ENCODE measurements around the gene AFAP1.

AFAP1 gene

GRCh38 chr4:7723625-7724024 is 216.0 kb downstream of the AFAP1 start:
- FAIRE-seq (no peak), DNase-seq (ENCODE audit: insufficient read length, low spot score) (no peak)
- no peak for TF ChIP-seq POLR2A (IDR thresholded peaks at IDR 0.05; ENCODE audit: low read depth, low read length)

- DNase-seq (ENCODE audit: insufficient read length, low spot score) (no peak), FAIRE-seq (no peak)
- no peak for TF ChIP-seq POLR2A (IDR thresholded peaks at IDR 0.05; ENCODE audit: low read depth, low read length)
These were observed 216.8 kb downstream of the AFAP1 start for GRCh38 chr4:7722766-7723387.

- no peak for TF ChIP-seq POLR2A (IDR thresholded peaks at IDR 0.05; ENCODE audit: low read depth, low read length)
- no peak for DNase-seq (ENCODE audit: insufficient read length, low spot score)
- no peak for FAIRE-seq
These were observed 217.6 kb downstream of the AFAP1 start for GRCh38 chr4:7721984-7722551.

GRCh38 chr4:7719354-7720174 is 220.1 kb downstream of the AFAP1 start:
- peak; percentile 61 for DNase-seq (ENCODE audit: insufficient read length, low spot score)
- TF ChIP-seq POLR2A (IDR thresholded peaks at IDR 0.05; ENCODE audit: low read depth, low read length): no peak
- no peak for FAIRE-seq

- TF ChIP-seq POLR2A (IDR thresholded peaks at IDR 0.05; ENCODE audit: low read depth, low read length): no peak
- DNase-seq (ENCODE audit: insufficient read length, low spot score) (no peak), FAIRE-seq (no peak)
These were observed 221.6 kb downstream of the AFAP1 start for GRCh38 chr4:7717946-7718490.

GRCh38 chr4:7717161-7717560 is 222.5 kb downstream of the AFAP1 start:
- no peak for FAIRE-seq
- no peak for TF ChIP-seq POLR2A (IDR thresholded peaks at IDR 0.05; ENCODE audit: low read depth, low read length)

GRCh38 chr4:7716010-7716721 is 223.5 kb downstream of the AFAP1 start:
- DNase-seq (ENCODE audit: insufficient read length, low spot score) (no peak), FAIRE-seq (no peak)
- TF ChIP-seq POLR2A (IDR thresholded peaks at IDR 0.05; ENCODE audit: low read depth, low read length): no peak

More at GRCh38 chr4:7717161-7717560, 222.5 kb downstream of the AFAP1 start:
- no peak for DNase-seq (ENCODE audit: insufficient read length, low spot score)

- TF ChIP-seq POLR2A (IDR thresholded peaks at IDR 0.05; ENCODE audit: low read depth, low read length): no peak
These were observed 224.2 kb downstream of the AFAP1 start for GRCh38 chr4:7715271-7716009.

GRCh38 chr4:7714738-7715137 is 224.9 kb downstream of the AFAP1 start:
- no peak for TF ChIP-seq POLR2A (IDR thresholded peaks at IDR 0.05; ENCODE audit: low read depth, low read length)
- no peak for FAIRE-seq

More at GRCh38 chr4:7715271-7716009, 224.2 kb downstream of the AFAP1 start:
- FAIRE-seq: no peak
- no peak for DNase-seq (ENCODE audit: insufficient read length, low spot score)

GRCh38 chr4:7714176-7714575 is 225.5 kb downstream of the AFAP1 start:
- FAIRE-seq: no peak
- DNase-seq (ENCODE audit: insufficient read length, low spot score): no peak
- TF ChIP-seq POLR2A (IDR thresholded peaks at IDR 0.05; ENCODE audit: low read depth, low read length): no peak

More at GRCh38 chr4:7714738-7715137, 224.9 kb downstream of the AFAP1 start:
- DNase-seq (ENCODE audit: insufficient read length, low spot score): no peak

- no peak for FAIRE-seq
- TF ChIP-seq POLR2A (IDR thresholded peaks at IDR 0.05; ENCODE audit: low read depth, low read length): no peak
These were observed 225.9 kb downstream of the AFAP1 start for GRCh38 chr4:7713757-7714156.

GRCh38 chr4:7712021-7712671 is 227.5 kb downstream of the AFAP1 start:
- TF ChIP-seq POLR2A (IDR thresholded peaks at IDR 0.05; ENCODE audit: low read depth, low read length): no peak
- no peak for FAIRE-seq
- DNase-seq (ENCODE audit: insufficient read length, low spot score): no peak

More at GRCh38 chr4:7713757-7714156, 225.9 kb downstream of the AFAP1 start:
- no peak for DNase-seq (ENCODE audit: insufficient read length, low spot score)
